HepG2 (cell line): ENCODE measurements around the gene KANSL1L. TPM values are rescaled to one million over a fixed set of nuclear protein-coding genes. Genes with fewer than 3 reads are reported as not detected.
A peak's percentile ranks its signal among the peaks of the same experiment; 100 is the strongest.

Experiments
- ATAC-seq: fragments of 200-7000 bp; cut with Tn5 transposase; 3 replicates; pipeline ENCODE4 v1.9.1; 2020; ENCODE audit warnings: mild to moderate bottlenecking, moderate library complexity
- BruUV-seq: library from RNA; stranded (reverse); fragments of 400-500 nt; replicated peaks from 2 replicates; lab custom pipeline; 2021; lab: Mats Ljungman, UMichigan
- CTCF ChIA-PET: fragments of 300-600 bp; formaldehyde crosslinking; extraction: SDS; loops from one replicate; lab custom pipeline; 2021; ENCODE audit warnings: low total read pairs, inconsistent platforms, low intra/inter-chr PET ratio; lab: Yijun Ruan, JAX
- POLR2A ChIA-PET: fragments of 350-600 bp; sonication (Branson Sonifier 250); formaldehyde crosslinking; loops from one replicate; lab custom pipeline; 2020; ENCODE audit warnings: antibody characterized with exemption, inconsistent platforms; lab: Yijun Ruan, JAX
- DNase-seq: peaks from one replicate; pipeline ENCODE4 v3.0.0-alpha.2; 2015; ENCODE audit warnings: low spot score
- FAIRE-seq: peaks from 3 replicates; lab custom pipeline; 2011; peaks lifted over from hg19 to GRCh38; lab: Jason Lieb, UNC
- H2AFZ ChIP-seq: one replicate; pipeline ENCODE4 v1.6.1; 2011; ENCODE audit warnings: low read length, inconsistent platforms
- H3K27ac ChIP-seq: fragments of 300-600 bp; 3 replicates; pipeline ENCODE4 v1.8.0; 2011; ENCODE audit warnings: mixed run types, mild to moderate bottlenecking, mixed read lengths, low read length, inconsistent platforms; ENCODE audit not compliant: insufficient read depth; ENCODE audit errors: extremely low read length
- H3K27me3 ChIP-seq, 2 experiments: fragments of 200-600 bp in 1 of 2; 2 replicates in 1 of 2; 3 replicates in 1 of 2; pipeline versions ENCODE4 v1.6.0 to v1.8.0; 2011; ENCODE audit warnings: low read length in 2 of 2, mild to moderate bottlenecking in 2 of 2, moderate library complexity in 2 of 2, inconsistent platforms in 1 of 2; ENCODE audit not compliant: insufficient read depth in 2 of 2, control insufficient read depth in 1 of 2
- H3K36me3 ChIP-seq, 2 experiments: fragments of 200-600 bp in 1 of 2; replicated peaks in 1 of 2; 2 replicates in 1 of 2; 3 replicates in 1 of 2; pipeline versions ENCODE4 v1.5.1 to v1.8.0; 2011; ENCODE audit warnings: low read length in 2 of 2, inconsistent platforms in 1 of 2; ENCODE audit not compliant: insufficient read depth in 2 of 2, control insufficient read depth in 1 of 2
- H3K4me1 ChIP-seq: 2 replicates; pipeline ENCODE4 v1.5.1; 2012; ENCODE audit warnings: low read length, inconsistent platforms; ENCODE audit not compliant: insufficient read depth
- H3K4me2 ChIP-seq: 2 replicates; pipeline ENCODE4 v1.6.0; 2011; ENCODE audit warnings: low read depth, low read length, inconsistent platforms
- H3K4me3 ChIP-seq, 3 experiments: fragments of 200-600 bp in 1 of 3; sonication (generic), shearing (Covaris generic) in 1 of 3; replicated peaks in 1 of 3; 2 replicates each; pipeline ENCODE4 v1.5.1; 2011 to 2016; ENCODE audit warnings: low read length in 3 of 3, inconsistent platforms in 2 of 3, low read depth in 2 of 3, mild to moderate bottlenecking in 2 of 3, control low read depth in 1 of 3, mixed read lengths in 1 of 3; ENCODE audit not compliant: insufficient read depth in 1 of 3
- H3K79me2 ChIP-seq: one replicate; pipeline ENCODE4 v1.6.1; 2011; ENCODE audit warnings: low read length, inconsistent platforms; ENCODE audit not compliant: insufficient read depth
- H3K9ac ChIP-seq: 2 replicates; pipeline ENCODE4 v1.6.0; 2011; ENCODE audit warnings: mild to moderate bottlenecking, low read depth, low read length, inconsistent platforms; ENCODE audit not compliant: insufficient read depth
- H3K9me3 ChIP-seq: 2 replicates; pipeline ENCODE4 v1.5.1; 2012; ENCODE audit warnings: mild to moderate bottlenecking, low read length
- H4K20me1 ChIP-seq: 2 replicates; pipeline ENCODE4 v1.6.0; 2011; ENCODE audit warnings: inconsistent platforms, mild to moderate bottlenecking, low read length, moderate library complexity; ENCODE audit not compliant: insufficient read depth
- ATF5 ChIP-seq: sonication (generic); formaldehyde crosslinking; IDR thresholded peaks from 2 replicates; pipeline ENCODE4 v1.4.0; 2020; ENCODE audit warnings: mild to moderate bottlenecking, low read depth, missing genetic modification reagents
- BCL3 ChIP-seq: sonication (generic); formaldehyde crosslinking; IDR thresholded peaks from 2 replicates; pipeline ENCODE4 v1.5.1; 2020; ENCODE audit warnings: mild to moderate bottlenecking, missing genetic modification reagents, moderate library complexity
- CBX5 ChIP-seq: sonication (generic); formaldehyde crosslinking; IDR thresholded peaks from 2 replicates; pipeline ENCODE4 v1.4.0; 2020; ENCODE audit warnings: missing genetic modification reagents, borderline replicate concordance
- E2F1 ChIP-seq: sonication (generic); formaldehyde crosslinking; IDR thresholded peaks from 2 replicates; pipeline ENCODE4 v1.5.0; 2020; ENCODE audit warnings: missing genetic modification reagents
- HIVEP1 ChIP-seq: sonication (generic); formaldehyde crosslinking; IDR thresholded peaks from 2 replicates; pipeline ENCODE4 v1.4.0; 2020; ENCODE audit warnings: mild to moderate bottlenecking, missing genetic modification reagents
- HMGA1 ChIP-seq: sonication (generic); formaldehyde crosslinking; conservative IDR thresholded peaks from 2 replicates; pipeline ENCODE4 v1.4.0; 2020; ENCODE audit warnings: missing genetic modification reagents
- LRRFIP1 ChIP-seq: sonication (generic); formaldehyde crosslinking; conservative IDR thresholded peaks from 2 replicates; pipeline ENCODE4 v1.4.0; 2020; ENCODE audit warnings: missing genetic modification reagents
- MEIS2 ChIP-seq: sonication (generic); formaldehyde crosslinking; IDR thresholded peaks from 2 replicates; pipeline ENCODE4 v1.9.0; 2021; ENCODE audit warnings: mild to moderate bottlenecking, missing genetic modification reagents
- NR1H2 ChIP-seq: sonication (generic); formaldehyde crosslinking; IDR thresholded peaks from 2 replicates; pipeline ENCODE4 v1.8.1; 2022; ENCODE audit warnings: low read depth, missing genetic modification reagents, borderline replicate concordance
- PAWR ChIP-seq: sonication (generic); formaldehyde crosslinking; IDR thresholded peaks from 2 replicates; pipeline ENCODE4 v1.4.0; 2020; ENCODE audit warnings: missing genetic modification reagents, mild to moderate bottlenecking, borderline replicate concordance
- PPARG ChIP-seq: conservative IDR thresholded peaks from 2 replicates; pipeline ENCODE4 v1.6.1; 2016; ENCODE audit warnings: missing biosample characterization, missing genetic modification reagents
- RAD21 ChIP-seq: fragments of 450-650 bp; formaldehyde crosslinking; IDR thresholded peaks from 2 replicates; pipeline ENCODE4 v1.5.0; 2020; ENCODE audit warnings: mild to moderate bottlenecking
- RBM39 ChIP-seq: fragments of 200-400 bp; formaldehyde crosslinking; IDR thresholded peaks from one replicate; pipeline ENCODE4 v1.6.1; 2018; ENCODE audit warnings: antibody characterized with exemption, mild to moderate bottlenecking, low read depth, low read length; ENCODE audit not compliant: poor library complexity, severe bottlenecking
- RFXAP ChIP-seq: sonication (generic); formaldehyde crosslinking; IDR thresholded peaks from 2 replicates; pipeline ENCODE4 v1.4.0; 2020; ENCODE audit warnings: missing genetic modification reagents, borderline replicate concordance
- TMF1 ChIP-seq: sonication (generic); formaldehyde crosslinking; IDR thresholded peaks from 2 replicates; pipeline ENCODE4 v1.8.1; 2022; ENCODE audit warnings: low read depth, missing genetic modification reagents
- ZNF121 ChIP-seq: sonication (generic); formaldehyde crosslinking; IDR thresholded peaks from 2 replicates; pipeline ENCODE4 v1.5.0; 2020; ENCODE audit warnings: mild to moderate bottlenecking, missing genetic modification reagents
- ZNF343 ChIP-seq: sonication (generic); formaldehyde crosslinking; IDR thresholded peaks from 2 replicates; pipeline ENCODE4 v1.4.0; 2020; ENCODE audit warnings: mild to moderate bottlenecking, missing genetic modification reagents
- WGBS: methylation state at CpG from one replicate; pipeline ENCODE4 v1.1.6; 2017; ENCODE audit warnings: low lambda C conversion rate; 5-methylcytosine and 5-hydroxymethylcytosine counted together
- in situ Hi-C: cut with HindIII; loops from 2 replicates; pipeline ENCODE4 v1.10.0; 2017; ENCODE audit warnings: low pct_unique_long_range_greater_than_20kb; ENCODE audit not compliant: extremely low pct_ligation_motif_present
- intact Hi-C: fragments of 100-400 bp; cut with micrococcal nuclease; formaldehyde crosslinking; loops from one replicate; pipeline ENCODE4 v1.10.0; 2022; ENCODE audit not compliant: unreplicated experiment
- polyA plus RNA-seq, 8 experiments: library from polyadenylated mRNA; depleted of rRNA in 3 of 8; stranded (reverse) in 7 of 8; unstranded in 1 of 8; fragments of >200 nt; fragmentation: Illumina TruSeq in 4 of 8; extraction: Trizol in 4 of 8; gene quantifications; 2 replicates each; pipeline versions ENCODE4 v1.2.1 to v1.2.3, GENCODE V29; 2011 to 2016; ENCODE audit warnings: low read depth in 4 of 8, missing spikeins in 1 of 8, mixed read lengths in 1 of 8; ENCODE audit not compliant: insufficient read depth in 1 of 8
- total RNA-seq, 5 experiments: library from RNA; depleted of rRNA; stranded (reverse); fragments of >200 nt; fragmentation: Illumina TruSeq; extraction: Trizol; gene quantifications; 2 replicates each; pipeline ENCODE4 v1.2.3, GENCODE V29; 2016; ENCODE audit warnings: low read depth in 1 of 5

KANSL1L gene
- total and polyA plus RNA-seq, 2 of the 13 experiments (the other 11 are each of a cell fraction or from before 2014, with no cell fraction given): 5.4 to 10.3 TPM

- 2% methylated on average over 36 of the region's 58 CpGs for WGBS
- H3K4me1 ChIP-seq: peaks cover 51% of the 10 kb centered on the region
- no peaks in the 10 kb centered on the region; a peak in 1 of 5 replicates for H3K27me3 ChIP-seq
- H3K9me3 ChIP-seq: no peaks in the 10 kb centered on the region
- peaks cover 0 to under 1% of the 10 kb centered on the region in 2 experiments; a peak in 3 of 5 replicates for H3K36me3 ChIP-seq
- intact Hi-C loops (loop anchor here (1.0 kb wide), 1 partner anchor 168 kb away; no protein-coding TSS in a partner anchor), in situ Hi-C loops (no loop called here)
- POLR2A ChIA-PET: interaction anchor here (0.8 to 0.9 kb wide), 2 partner anchors 187 to 222 kb away, joined by 3 read pairs; partner anchors contain the start of gene ACADL
- peak within 1 kb of the TSS; percentile 83 for H3K9ac ChIP-seq
- H3K4me2 ChIP-seq: peak within 1 kb of the TSS; percentile 96
- BruUV-seq: TSS peak; percentile 60
- H3K4me3 ChIP-seq: peak within 1 kb of the TSS; percentile 90 to 97 (median 94)
- H3K27ac ChIP-seq: peak within 1 kb of the TSS; percentile 49
- H3K79me2 ChIP-seq: peaks cover 50% of the 10 kb centered on the region
- ATAC-seq: peak; percentile 99
- H2AFZ ChIP-seq: peak within 1 kb of the TSS; percentile 75
- CTCF ChIA-PET: no interaction called here
- peak; percentile 92 for DNase-seq
- H4K20me1 ChIP-seq: peaks cover 23% of the 10 kb centered on the region
- peak; percentile 83 for FAIRE-seq
- TF ChIP-seq RFXAP (CRISPR knock-in tag): peak; percentile 80
- TF ChIP-seq HIVEP1 (CRISPR knock-in tag): 0 out of 2 replicates have a peak, but pooled peaks have one; percentile 62
- TF ChIP-seq ATF5 (CRISPR knock-in tag): no peak; the same call in 1 of the 2 replicates
- no peak for TF ChIP-seq ZNF121 (CRISPR knock-in tag)
- TF ChIP-seq TMF1 (CRISPR knock-in tag): 0 out of 2 replicates have a peak, but pooled peaks have one; percentile 67
- no peak for TF ChIP-seq NR1H2 (CRISPR knock-in tag)
- no peak for TF ChIP-seq ZNF343 (CRISPR knock-in tag)
- TF ChIP-seq HMGA1 (CRISPR knock-in tag): no peak
- peak; percentile 92 for TF ChIP-seq E2F1 (CRISPR knock-in tag)
- peak; percentile 82 for TF ChIP-seq MEIS2 (CRISPR knock-in tag)
- TF ChIP-seq RAD21: peak; percentile 39; the same call in 1 of the 2 replicates
- peak; percentile 45; the same call in 1 of the 2 replicates for TF ChIP-seq PPARG (CRISPR knock-in tag)
- no peak for TF ChIP-seq PAWR
- peak; percentile 85; the same call in 1 of the 2 replicates for TF ChIP-seq BCL3
- peak; percentile 92 for TF ChIP-seq RBM39
- TF ChIP-seq LRRFIP1: no peak
- TF ChIP-seq CBX5: peak; percentile 50; the same call in 1 of the 2 replicates
Measured at GRCh38 chr2:210002158-210003157, 168.8 kb downstream of the KANSL1L start, which contains the start of gene RPE. RPE (plus strand) TSS chr2:210002638; CDS start chr2:210002662, 24 bp downstream.
